ENCODE measurements around the gene PLXNC1.
A peak's percentile ranks its signal among the peaks of the same experiment; 100 is the strongest.

PLXNC1 gene

DNA sequence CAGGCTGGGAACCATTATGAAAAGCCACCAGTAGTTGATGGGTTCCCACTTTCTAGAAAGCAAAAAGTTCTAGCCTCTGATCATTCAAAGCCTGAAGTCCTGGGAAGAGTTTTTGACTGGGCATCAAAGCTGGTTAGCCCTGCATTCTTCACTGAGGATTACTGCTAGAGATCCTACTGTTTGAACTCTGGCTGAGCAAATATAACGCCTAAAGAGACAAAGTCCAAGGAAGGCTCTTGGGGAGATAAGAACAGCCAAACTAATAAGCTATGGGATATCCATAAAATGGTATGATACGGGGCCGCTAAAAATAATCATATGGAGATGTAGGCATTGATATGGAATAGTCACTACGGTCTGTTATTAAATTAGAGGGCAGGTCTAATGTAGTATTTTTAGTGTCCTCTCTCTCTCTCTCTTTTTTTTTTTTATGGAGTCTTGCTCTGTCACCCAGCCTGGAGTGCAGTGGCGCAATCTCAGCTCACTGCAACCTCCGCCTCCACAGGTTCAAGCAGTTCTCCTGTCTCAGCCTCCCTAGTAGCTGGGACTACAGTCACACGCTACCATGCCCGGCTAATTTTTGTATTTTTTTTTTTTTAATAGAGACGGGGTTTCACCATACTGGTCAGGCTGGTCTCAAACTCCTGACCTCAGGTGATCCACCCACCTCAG is 35.5 kb downstream of the PLXNC1 start:
- DNase-seq: no peak

DNA sequence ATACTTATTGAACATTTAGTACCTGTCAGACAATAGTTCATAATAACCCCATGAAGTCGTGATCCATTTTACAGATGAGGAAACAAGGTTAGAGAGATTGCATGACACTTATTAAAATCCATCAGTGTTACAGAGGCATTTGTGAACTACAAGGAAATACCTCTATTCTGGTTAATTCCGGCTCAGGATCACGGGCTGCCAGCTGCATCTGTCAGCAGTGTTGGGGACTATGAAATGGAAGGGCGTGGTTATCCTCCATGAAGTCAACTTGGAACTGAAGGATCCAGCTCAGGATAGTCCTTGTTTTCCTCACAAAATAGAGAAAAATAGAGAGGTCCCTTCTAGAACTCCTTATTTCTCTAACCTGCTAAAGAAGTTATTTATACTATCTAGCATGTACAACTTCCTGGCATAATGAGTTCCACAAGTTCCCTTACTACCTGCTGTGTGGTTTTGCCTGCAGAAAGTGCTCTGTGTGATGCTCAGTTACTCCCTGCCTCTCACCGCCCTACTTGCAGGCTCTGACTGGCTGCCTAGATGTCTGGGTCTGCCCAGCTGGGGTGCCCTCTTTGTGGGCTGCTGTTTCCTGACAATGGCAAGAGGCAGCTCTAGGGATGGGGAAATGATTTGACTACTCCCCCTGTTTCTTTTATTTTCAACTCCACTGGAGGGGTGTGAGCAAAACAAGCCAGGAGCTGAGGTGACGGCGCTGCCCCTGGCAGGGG is 36.8 kb downstream of the PLXNC1 start:
- no peak for DNase-seq

DNA sequence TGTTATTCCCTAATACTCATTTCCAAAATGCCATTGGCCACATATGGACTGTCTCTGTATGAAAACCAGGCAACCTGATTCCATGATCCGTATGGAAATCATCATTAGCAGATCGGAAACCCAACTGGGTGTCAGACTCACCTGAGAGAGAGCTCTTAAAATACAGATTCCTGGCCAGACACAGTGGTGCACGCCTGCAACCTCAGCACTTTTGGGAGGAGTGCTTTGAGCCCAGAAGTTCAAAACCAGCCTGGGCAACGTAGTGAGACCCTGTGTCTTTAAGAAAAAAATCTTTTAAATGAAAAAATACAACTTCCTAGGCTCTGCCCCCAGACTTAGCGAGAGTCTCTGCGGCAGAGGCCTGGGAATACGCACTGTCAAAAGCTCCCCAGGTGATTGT is 37.4 kb downstream of the PLXNC1 start:
- DNase-seq: no peak

DNA sequence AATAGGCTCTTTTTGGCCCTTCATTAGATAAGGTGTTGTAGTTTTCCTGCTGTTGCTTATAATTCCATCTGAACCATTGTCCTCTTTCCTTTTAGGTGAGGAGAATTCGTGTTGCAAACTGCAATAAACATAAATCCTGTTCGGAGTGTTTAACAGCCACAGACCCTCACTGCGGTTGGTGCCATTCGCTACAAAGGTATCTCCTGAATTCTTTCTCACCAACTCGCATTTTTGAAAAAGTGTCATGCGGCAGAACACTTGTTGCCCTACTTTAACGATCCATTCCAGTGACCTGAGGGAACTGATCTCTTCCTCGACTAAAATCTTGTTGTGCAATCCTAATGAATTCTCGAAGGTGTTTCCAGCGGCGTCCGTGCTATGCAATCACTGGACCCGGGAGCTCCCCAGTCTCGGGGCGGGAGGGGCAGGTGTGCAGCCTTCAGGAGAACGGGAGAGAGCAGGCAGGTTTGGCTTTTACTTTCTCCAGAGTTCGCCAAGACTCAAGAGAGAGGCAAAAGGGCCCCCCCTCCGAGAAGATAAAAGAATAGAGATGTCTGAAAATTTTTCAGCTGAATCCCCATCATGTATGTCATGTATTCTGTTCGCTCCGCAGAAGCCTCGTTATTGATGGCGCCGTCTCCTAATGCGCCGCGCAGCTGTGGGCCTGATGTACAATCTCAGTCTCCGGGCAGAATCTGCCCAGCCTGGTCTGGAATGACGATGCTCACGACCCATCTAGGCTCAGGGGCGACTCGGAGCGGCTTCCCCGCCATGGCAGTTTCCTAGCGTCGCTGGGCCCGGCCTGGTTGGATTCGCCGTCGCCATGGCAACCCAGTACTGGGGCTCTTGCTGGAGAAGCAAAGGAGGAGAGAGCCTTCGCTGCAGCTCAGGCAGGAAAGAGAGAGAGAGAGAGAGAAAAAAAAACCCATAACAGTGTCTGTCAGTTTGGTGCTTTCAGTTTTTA is 38.2 kb downstream of the PLXNC1 start:
- no peak for DNase-seq

DNA sequence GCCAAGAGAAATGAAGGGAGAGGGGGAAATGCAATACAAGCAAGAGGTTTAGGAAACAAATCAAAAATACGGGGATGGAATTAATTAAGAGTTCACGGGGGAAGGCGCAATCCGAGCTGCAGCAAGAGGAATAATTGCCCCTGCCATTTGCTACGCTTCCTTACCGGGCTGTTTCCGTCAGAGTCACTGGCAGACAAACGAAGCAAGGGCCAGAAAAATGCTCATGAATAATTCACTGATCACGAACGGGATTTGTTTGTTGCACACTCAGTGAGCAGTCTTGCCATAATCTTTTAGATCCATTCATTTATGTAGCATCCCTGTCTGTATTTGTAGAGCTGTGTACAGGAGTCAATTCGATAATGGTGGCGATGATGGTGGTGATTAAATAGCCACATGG is 39.0 kb downstream of the PLXNC1 start:
- no peak for DNase-seq

DNA sequence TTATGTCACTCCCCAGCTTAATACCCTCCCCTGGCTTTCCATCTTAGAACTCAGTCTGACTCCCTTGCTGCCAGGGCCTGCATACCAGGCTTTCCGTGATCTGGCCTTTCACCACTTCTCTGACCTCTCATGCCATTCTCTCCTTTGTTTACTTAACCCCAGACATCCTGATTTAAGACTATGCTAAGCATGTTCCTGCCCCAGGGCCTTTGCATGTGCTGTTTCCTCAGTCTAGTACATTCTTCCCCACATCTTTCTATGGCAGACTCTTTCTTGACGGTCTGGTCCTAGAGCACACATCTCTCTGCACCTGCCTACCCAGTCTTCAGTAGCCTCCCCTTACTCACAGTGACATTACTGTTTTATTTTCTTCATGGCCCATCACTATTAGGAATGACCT is 42.2 kb downstream of the PLXNC1 start:
- no peak for DNase-seq

DNA sequence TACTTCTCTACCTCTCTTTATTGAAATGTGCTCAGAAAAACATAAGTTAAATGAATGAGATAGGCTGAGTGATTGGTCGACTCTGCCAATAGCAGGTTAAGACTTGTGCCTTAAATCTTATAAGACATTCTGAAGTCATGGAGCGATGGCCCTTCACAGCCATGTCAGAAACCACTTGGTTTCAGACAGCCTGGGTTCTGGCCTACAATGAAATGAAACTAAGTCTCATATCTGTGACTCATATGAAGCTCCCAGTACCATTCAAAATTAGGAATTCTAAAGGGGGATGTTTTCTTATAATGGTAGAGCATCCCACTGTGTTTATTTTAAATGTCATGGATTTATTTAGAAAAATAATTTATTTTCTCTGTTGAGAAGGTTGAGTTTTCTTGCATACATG is 42.6 kb downstream of the PLXNC1 start:
- DNase-seq: no peak

DNA sequence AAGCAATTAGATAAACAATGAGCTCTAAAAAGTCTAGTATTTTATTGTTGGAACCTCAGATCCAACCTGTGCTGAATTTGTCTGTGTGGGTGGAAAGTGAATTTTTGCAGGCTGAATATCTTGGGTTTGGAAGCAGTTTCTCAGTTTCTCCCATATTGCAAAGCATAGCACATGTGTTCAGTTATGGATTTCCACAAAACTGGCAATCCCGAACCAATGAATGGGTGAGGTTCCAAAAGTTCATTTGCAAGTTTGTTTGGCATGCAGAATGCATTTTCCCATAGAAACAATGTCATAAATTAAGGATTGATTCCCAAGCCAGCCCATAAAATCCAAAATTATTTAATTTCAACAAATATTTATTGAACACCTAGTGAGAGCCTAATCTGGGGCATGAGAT is 43.4 kb downstream of the PLXNC1 start:
- no peak for DNase-seq

DNA sequence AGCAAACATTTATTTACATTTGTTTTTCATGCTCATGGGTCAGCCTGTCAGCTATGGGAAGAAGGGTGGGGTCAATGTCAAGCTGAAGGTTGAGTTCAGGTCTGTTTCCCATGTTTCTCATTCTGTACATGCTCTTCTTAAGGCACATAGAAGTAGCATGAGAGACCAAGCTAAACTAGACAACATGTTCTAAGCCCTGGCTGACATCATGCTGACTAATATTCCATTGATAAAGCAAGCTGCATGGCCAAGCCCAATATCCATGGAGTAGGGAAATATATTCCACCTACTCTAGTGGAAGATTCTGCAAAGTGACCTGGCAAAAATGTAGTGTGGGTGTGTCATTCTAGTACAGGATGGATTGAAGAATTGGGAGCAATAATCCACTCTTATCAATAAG is 44.1 kb downstream of the PLXNC1 start:
- no peak for DNase-seq

DNA sequence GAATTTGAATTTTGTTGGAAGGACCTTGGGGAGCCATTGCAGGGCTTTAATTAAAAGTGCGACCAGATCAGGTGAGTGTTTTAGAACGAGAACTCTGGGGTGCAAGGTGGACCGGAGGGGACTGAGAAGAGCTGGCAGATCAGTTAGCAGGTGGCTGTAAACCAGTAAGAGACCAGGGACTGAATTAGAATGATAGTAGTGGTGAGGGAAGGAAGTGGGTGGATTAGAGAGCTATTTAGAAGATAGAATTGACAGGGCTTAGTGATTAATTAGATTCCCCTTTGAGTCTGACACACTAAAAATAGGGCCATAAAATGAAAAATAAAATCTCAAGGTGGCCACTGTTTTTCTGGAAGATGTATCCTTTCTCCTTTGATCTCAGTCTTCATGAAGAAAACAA is 44.8 kb downstream of the PLXNC1 start:
- DNase-seq: no peak

DNA sequence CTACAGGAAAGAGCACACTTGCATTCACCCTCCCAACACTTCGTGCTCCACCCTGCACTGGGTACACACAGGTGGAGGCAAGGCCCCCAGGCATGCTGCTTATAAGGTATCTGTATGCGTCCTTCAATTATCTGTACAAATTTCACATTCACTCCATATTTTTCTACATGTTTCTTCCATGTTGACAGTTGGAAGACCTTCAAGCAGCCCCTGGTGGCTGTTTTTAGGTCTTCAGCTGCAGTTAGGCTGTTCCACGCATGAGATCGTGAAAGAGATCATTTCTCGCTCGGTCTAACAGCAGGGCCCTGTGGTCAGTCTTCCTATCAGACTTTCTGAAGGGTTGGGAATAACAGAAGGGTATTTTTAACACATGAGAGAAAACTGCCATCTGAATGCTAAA is 47.1 kb downstream of the PLXNC1 start:
- no peak for DNase-seq

DNA sequence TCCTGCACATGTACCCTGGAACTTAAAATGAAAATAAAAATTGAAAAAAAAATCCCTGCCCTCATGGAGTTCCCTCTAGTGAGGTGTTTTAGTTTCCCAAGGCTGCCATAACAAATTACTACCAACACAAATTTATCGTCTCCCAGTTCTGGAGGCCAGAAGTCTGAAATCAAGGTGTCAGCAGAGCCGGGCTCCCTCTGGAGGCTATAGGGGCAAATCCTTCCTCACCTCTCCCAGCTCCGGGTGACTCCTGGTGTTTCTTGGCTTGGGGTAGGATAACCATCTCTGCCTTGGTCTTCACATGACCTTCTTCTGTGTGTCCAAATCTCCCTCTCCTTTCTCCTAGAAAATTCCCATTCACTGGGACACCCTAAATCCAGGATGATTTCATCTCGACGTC is 50.1 kb downstream of the PLXNC1 start:
- no peak for DNase-seq

DNA sequence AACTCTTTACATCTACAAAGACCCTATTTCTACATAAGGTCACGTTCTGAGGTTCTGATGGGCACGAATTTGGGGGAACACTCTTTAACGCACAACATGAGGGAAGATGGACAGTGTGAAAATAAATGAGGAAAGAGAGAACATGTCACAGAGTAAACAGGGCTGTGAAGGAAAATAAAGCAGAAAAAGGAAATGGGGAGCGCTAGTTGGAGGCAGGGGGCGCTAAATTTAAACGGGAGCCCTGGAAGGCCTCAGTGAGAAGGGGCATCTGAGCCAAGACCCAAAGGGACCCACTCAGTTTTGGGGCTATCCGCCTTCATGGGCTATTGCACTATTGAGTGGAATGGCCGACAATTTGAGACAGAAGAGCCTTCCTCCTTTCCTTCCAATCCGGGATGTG is 50.5 kb downstream of the PLXNC1 start:
- no peak for DNase-seq

DNA sequence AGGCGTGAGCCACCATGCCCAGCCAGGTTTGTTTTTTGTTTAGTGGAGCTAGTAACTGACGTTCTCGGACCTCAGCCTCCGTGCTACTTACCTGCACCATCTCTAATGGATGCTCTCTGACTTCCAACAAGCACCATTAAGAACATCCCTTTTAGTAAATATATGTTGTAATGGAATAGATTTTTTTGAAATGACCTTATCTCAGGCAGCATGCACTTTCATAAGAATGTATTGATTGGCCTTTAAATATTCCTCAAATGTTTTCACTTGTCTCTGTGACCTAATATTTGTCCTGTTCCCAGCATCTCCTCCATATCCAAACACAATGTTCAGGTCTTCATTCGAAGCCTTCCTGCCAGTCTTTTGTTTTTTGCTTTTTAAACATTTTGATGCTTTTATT is 51.7 kb downstream of the PLXNC1 start:
- DNase-seq: no peak

DNA sequence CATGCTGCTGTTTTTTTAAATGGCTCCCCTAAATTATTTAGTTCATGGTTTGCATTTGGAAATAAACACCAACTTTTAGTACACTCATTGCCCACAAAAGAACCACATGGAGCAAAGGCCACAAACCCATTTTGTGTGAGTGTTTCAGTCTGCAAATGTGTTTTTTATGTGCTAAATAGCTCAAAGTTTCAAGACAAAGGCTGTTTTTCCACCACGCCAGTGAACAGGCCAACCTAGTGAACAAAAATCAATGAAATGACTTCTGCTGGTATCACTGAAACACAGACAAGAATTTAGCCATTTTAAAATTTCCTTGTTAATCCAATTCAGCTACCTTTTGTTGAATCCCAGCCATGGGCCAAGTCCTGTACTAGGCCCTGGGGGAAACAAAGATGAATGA is 52.3 kb downstream of the PLXNC1 start:
- DNase-seq: no peak

DNA sequence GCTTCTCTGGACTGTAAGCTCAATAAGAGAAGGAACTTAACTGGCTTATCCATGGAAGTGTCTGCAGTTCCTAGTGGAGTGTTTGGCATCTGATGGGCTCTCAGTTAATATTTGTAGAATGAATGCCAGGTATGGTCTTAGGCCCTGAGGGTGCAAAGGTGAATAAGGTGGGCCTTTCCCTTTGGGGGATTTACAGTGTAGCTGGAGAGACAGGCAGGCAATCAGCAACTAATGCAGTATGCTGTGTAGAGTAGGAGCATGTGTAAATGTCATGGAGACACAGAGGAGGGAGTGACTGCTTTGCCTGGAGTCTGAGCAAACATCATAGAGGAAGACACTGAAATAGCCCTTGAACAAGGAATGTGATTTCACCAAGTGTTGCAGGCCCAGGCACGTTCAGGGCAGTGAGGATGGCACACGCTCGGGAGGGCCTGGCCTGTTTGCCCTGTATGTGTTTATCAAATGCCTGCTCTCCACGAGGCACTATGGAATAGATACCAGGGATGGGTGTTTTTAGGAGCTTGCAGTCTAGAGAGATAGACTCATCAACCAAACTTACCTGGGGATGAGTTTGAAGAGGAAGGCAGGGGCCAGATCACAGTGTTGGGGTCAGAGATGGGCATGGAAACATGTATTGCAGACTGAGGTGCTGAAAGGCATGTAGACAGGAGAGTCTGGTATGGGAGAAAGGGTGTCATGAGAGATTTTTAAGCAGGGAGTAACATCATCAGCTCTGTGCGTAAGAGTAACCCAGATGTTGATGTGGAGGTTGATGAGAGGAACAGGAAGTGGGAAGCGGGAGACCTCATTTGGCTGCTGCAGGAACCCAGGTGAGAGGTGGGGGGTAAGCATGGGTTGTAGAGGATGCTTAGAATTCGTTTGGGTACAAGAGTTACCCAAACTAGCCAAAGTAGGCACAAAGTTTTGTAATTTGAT is 54.1 kb downstream of the PLXNC1 start:
- no peak for DNase-seq

DNA sequence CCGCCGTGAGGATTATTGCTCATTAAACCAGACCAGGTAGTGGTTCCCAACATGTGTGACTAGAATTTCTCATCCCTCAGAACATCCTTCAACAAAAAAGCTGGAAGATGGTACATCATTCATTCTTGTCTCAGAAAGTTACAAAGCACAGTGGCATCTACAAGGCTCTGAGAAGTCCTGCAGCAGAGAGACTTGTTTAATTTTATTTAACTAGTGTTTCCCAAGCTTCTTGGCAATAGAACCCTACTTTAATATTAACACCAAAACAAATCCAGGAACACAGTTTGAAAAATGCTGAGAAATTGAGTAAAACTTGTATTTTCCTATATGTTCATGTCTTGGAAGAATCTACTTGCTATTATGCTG is 54.8 kb downstream of the PLXNC1 start:
- DNase-seq: no peak

DNA sequence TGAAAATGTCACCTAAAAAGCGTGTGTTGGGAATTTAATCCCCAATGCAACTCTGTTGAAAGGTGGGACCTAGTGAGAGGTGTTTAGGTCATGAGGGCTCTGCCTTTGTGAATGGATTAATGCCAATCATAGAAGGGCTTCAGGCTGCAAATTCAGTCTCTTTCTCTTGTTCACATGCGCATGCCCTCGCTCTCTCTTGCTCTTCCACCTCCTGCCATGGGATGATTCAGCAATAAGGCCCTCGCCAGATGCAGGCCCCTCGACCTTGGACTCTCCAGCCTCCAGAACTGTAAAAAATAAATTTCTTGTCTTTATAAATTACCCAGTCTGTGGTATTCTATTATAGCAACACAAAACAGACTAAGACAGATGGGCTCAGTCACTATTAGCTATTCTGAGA is 55.4 kb downstream of the PLXNC1 start:
- DNase-seq: no peak

DNA sequence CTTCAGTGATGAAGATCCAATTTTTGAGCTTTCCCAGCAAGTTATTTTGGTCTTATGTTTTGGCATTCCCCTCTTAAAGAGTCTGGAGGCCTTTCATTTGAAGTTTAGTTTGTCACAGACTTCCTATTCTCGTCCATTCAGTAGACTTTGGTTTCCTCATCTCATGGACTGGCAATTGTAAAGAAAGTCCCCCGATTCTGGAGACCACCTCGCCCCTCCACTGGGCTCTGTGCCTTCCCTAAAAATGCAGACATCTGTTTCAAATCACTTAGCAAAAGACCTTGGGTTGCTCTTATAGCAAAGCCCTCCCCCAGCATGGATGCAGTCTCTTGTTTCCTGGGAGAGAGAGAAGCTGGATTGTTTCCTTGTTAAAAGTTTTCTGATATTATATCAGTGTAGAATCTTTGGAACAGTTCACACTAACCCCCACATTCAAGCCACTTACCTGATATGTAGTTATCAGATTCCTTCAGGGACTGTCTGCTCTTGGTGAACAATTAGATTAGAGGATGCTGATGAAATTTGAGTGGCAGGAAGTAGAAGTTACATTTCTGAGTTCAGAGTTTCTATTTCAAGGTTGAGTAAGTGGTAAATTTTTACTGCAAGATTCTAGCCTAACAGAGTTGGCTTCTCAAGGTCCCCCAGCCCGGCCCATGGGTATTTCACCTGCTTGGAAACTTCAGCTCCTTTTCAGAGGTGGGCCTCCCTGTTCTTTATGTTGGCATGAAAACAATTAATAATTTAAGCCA is 56.3 kb downstream of the PLXNC1 start:
- DNase-seq: peak in 1 of 2 donors; percentile 39

DNA sequence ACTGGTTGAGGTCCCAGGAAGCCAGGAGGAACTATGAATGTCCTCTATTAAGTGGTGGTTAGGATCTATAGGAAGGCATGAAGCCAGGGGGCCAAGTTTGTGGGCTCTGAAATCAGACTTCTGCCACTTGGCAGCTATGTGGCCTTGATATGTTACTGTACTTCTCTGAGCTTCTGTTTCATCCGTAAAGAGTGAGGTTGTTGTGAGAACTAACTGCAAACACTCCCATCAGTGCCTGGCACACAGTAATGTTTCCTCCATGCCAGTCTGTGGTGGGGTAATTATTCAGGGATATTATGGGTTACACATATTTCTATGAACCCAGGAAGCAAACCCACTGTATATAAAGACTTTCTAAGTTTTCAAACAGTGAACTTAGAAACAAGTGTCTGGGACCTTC is 57.4 kb downstream of the PLXNC1 start:
- no peak for DNase-seq

DNA sequence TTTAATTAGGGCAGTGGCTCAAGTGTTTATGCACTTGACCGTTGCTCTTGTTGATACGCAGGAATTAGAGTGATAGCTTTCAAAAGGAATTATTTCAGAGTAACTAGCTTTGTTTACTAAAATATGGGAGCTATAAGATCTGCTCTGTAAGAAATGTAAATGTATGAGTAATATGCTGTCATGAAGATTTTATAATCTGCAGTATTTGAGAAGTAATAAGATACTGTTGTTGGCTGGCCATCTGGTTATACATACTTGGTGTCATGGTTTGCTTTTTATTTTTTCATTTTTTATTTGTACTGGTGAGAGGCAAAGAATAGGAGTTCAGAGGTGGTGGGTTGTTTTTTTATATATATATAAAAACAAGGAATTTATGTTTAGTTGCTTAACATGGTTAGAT is 58.5 kb downstream of the PLXNC1 start:
- no peak for DNase-seq

DNA sequence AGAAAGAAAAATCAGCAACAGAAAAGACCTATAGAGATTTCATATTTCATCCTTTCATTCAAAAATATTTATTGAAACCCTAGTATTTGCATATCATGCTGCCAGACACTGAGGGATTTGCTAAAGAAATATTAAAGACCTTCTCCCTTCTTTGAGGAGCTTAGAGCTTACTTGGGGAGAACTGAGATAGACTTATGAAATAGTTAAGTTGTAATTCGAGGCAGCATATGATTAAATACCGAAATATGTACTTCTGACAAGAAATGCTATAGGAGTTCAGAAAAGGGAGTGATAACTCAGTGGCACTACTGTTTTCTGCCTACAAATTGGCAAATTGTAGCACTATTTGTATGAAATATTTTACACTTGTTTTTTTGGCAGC is 59.1 kb downstream of the PLXNC1 start:
- no peak for DNase-seq

Measured in stimulated activated CD4-positive, alpha-beta T cell treated with anti-CD3 and anti-CD28 coated beads, Interleukin-2, amount 100 ng/mL, for 24 hours (primary cell).